Keratinocyte (primary cell): Measurements from ENCODE around the gene PIGN. TPM values are rescaled to one million over a fixed set of nuclear protein-coding genes. Genes with fewer than 3 reads are reported as not detected.

Source experiments
- DNase-seq: peaks from one replicate; pipeline ENCODE4 v3.0.0-alpha.2; 2011; ENCODE audit warnings: low read depth, missing footprints, low spot score
- FAIRE-seq: peaks from 2 replicates; lab custom pipeline; 2011; peaks lifted over from hg19 to GRCh38; lab: Jason Lieb, UNC
- H2AFZ ChIP-seq: 2 replicates; pipeline ENCODE4 v1.6.0; 2012; ENCODE audit warnings: low read length, control low read depth, inconsistent platforms; ENCODE audit not compliant: control insufficient read depth
- H3K27ac ChIP-seq: 2 replicates; pipeline ENCODE4 v1.5.1; 2011; ENCODE audit warnings: low read length; ENCODE audit not compliant: control insufficient read depth, insufficient read depth
- H3K27me3 ChIP-seq: 3 replicates; pipeline ENCODE4 v1.6.0; 2011; ENCODE audit warnings: low read length; ENCODE audit not compliant: control insufficient read depth, insufficient read depth; ENCODE audit errors: extremely low read depth
- H3K36me3 ChIP-seq, 2 experiments: 2 replicates in 1 of 2; 3 replicates in 1 of 2; pipeline ENCODE4 v1.5.1; 2011; ENCODE audit warnings: low read length in 2 of 2, mild to moderate bottlenecking in 1 of 2; ENCODE audit not compliant: control insufficient read depth in 2 of 2, insufficient read depth in 2 of 2; ENCODE audit errors: extremely low read depth in 1 of 2
- H3K4me1 ChIP-seq: 3 replicates; pipeline ENCODE4 v1.5.1; 2011; ENCODE audit warnings: low read length; ENCODE audit not compliant: control insufficient read depth, insufficient read depth; ENCODE audit errors: extremely low read depth
- H3K4me2 ChIP-seq: 3 replicates; pipeline ENCODE4 v1.6.0; 2011; ENCODE audit warnings: low read depth, low read length; ENCODE audit not compliant: control insufficient read depth, insufficient read depth; ENCODE audit errors: extremely low read depth
- H3K4me3 ChIP-seq, 3 experiments: fragments of 200-600 bp in 1 of 3; sonication (generic) in 1 of 3; 2 replicates in 2 of 3; 3 replicates in 1 of 3; pipeline ENCODE4 v1.5.1; 2011 to 2016; ENCODE audit warnings: low read length in 3 of 3, mild to moderate bottlenecking in 3 of 3, control low read depth in 2 of 3, inconsistent platforms in 1 of 3, low read depth in 1 of 3, mixed read lengths in 1 of 3, mixed run types in 1 of 3, moderate library complexity in 1 of 3; ENCODE audit not compliant: control insufficient read depth in 2 of 3, insufficient read depth in 2 of 3; ENCODE audit errors: extremely low read depth in 1 of 3
- H3K79me2 ChIP-seq: 2 replicates; pipeline ENCODE4 v1.6.0; 2012; ENCODE audit warnings: low read length; ENCODE audit not compliant: control insufficient read depth, insufficient read depth
- H3K9ac ChIP-seq: 3 replicates; pipeline ENCODE4 v1.6.0; 2011; ENCODE audit warnings: low read length; ENCODE audit not compliant: control insufficient read depth, insufficient read depth; ENCODE audit errors: extremely low read depth
- H3K9me1 ChIP-seq: 3 replicates; pipeline ENCODE4 v1.6.0; 2011; ENCODE audit warnings: low read length; ENCODE audit not compliant: control insufficient read depth, insufficient read depth; ENCODE audit errors: extremely low read depth
- H3K9me3 ChIP-seq: 2 replicates; pipeline ENCODE4 v1.5.1; 2012; ENCODE audit warnings: low read depth, low read length; ENCODE audit not compliant: control insufficient read depth
- H4K20me1 ChIP-seq: 3 replicates; pipeline ENCODE4 v1.6.0; 2011; ENCODE audit warnings: low read length; ENCODE audit not compliant: control insufficient read depth, insufficient read depth; ENCODE audit errors: extremely low read depth
- CTCF ChIP-seq, 3 experiments: IDR thresholded peaks in 1 of 3; conservative IDR thresholded peaks in 1 of 3; optimal IDR thresholded peaks in 1 of 3; 2 replicates in 2 of 3; 3 replicates in 1 of 3; pipeline versions ENCODE3 to v1.5.1; 2011; ENCODE audit warnings: low read length in 3 of 3, mild to moderate bottlenecking in 3 of 3, moderate library complexity in 2 of 3, control low read depth in 1 of 3, inconsistent platforms in 1 of 3; ENCODE audit not compliant: insufficient read depth in 2 of 3; ENCODE audit errors: extremely low read depth in 1 of 3
- EZH2 ChIP-seq: IDR thresholded peaks from one replicate; pipeline ENCODE4 v1.6.1; 2012; ENCODE audit warnings: inconsistent platforms, mild to moderate bottlenecking, low read length, moderate library complexity
- dilution Hi-C: fragments of 300-500 bp; cut with MboI; formaldehyde crosslinking; loops from one replicate; pipeline ENCODE4 v1.7.0; 2020; ENCODE audit warnings: low sequenced_read_pairs; ENCODE audit not compliant: extremely low pct_ligation_motif_present
- polyA plus RNA-seq, 5 experiments: library from polyadenylated mRNA; depleted of rRNA in 3 of 5; stranded (reverse) in 3 of 5; stranded (forward) in 1 of 5; unstranded in 1 of 5; fragments of >200 nt; gene quantifications; 1 replicate in 1 of 5; 2 replicates in 3 of 5; 3 replicates in 1 of 5; pipeline versions ENCODE4 v1.2.1 to v1.2.3, GENCODE V29; 2011 to 2012; ENCODE audit warnings: missing spikeins in 2 of 5, low read depth in 1 of 5, low replicate concordance in 1 of 5

The PIGN gene
- polyA plus RNA-seq, 1 donor (not counting 4 experiments of a cell fraction or from before 2014, with no cell fraction given): 41.2 TPM

GRCh38 chr18:62165583-62165982, 21.3 kb downstream of the PIGN start:
- H3K4me1 ChIP-seq: no peaks in the 10 kb centered on the region
- no peaks in the 10 kb centered on the region for H3K9me3 ChIP-seq
- FAIRE-seq (no peak), DNase-seq (no peak)
- H3K4me2 ChIP-seq: no peak overlapping the region
- H3K36me3 ChIP-seq: peaks cover 0 to 4% of the 10 kb centered on the region in 2 experiments
- H2AFZ ChIP-seq: no peak overlapping the region
- no peak overlapping the region for H3K9ac ChIP-seq
- H3K27ac ChIP-seq: no peak overlapping the region
- no peaks in the 10 kb centered on the region for H4K20me1 ChIP-seq
- H3K9me1 ChIP-seq: no peaks in the 10 kb centered on the region
- H3K27me3 ChIP-seq: no peaks in the 10 kb centered on the region
- H3K79me2 ChIP-seq: no peaks in the 10 kb centered on the region
- dilution Hi-C loops: no loop called here
- TF ChIP-seq EZH2: no peak
- no peak overlapping the region for H3K4me3 ChIP-seq

- Histone ChIP-seq H3K27ac (no peak overlapping the region), H3K4me1 (no peaks in the 10 kb centered on the region), H3K9ac (no peak overlapping the region), H3K9me3 (no peaks in the 10 kb centered on the region), H3K36me3 (peaks cover 0 to 4% of the 10 kb centered on the region in 2 experiments), H3K27me3 (no peaks in the 10 kb centered on the region), H3K4me2 (no peak overlapping the region), H3K79me2 (no peaks in the 10 kb centered on the region), H4K20me1 (no peaks in the 10 kb centered on the region), H3K9me1 (no peaks in the 10 kb centered on the region), H3K4me3 (no peak overlapping the region), H2AFZ (no peak overlapping the region)
- FAIRE-seq (no peak), DNase-seq (no peak)
- TF ChIP-seq EZH2: no peak
- TF ChIP-seq CTCF (optimal IDR thresholded peaks at IDR 0.05 in 1 of 3, IDR thresholded peaks at IDR 0.05 in 1 of 3, conservative IDR thresholded peaks at IDR 0.05 in 1 of 3; ENCODE audit: extremely low read depth in 1 of 3, insufficient read depth in 2 of 3, low read length in 3 of 3): no peak
- dilution Hi-C loops: no loop called here
Observed at GRCh38 chr18:62164855-62165487, 21.9 kb downstream of the PIGN start.

GRCh38 chr18:62164310-62164709, 22.5 kb downstream of the PIGN start:
- Histone ChIP-seq H2AFZ (no peak overlapping the region), H3K4me2 (no peak overlapping the region), H3K9me3 (no peaks in the 10 kb centered on the region), H3K27me3 (no peaks in the 10 kb centered on the region), H3K27ac (no peak overlapping the region), H3K36me3 (peaks cover 0 to 4% of the 10 kb centered on the region in 2 experiments), H3K9me1 (no peaks in the 10 kb centered on the region), H4K20me1 (no peaks in the 10 kb centered on the region), H3K4me3 (no peak overlapping the region), H3K4me1 (no peaks in the 10 kb centered on the region), H3K79me2 (no peaks in the 10 kb centered on the region), H3K9ac (no peak overlapping the region)
- TF ChIP-seq EZH2: no peak
- dilution Hi-C loops: no loop called here
- FAIRE-seq: no peak
- DNase-seq: no peak
